Fibroblast of pulmonary artery (primary cell): ENCODE measurements around the gene LASP1.
"Not testable (repeated sequence)": the region's sequence is repeated elsewhere in the genome, so short reads cannot be mapped to it uniquely, and the experiment has no call there.

ENCODE experiments used
- DNase-seq: peaks from one replicate; pipeline ENCODE4 v3.0.0-alpha.2; 2010; ENCODE audit warnings: low read depth
- H3K4me3 ChIP-seq: replicated peaks from 2 replicates; pipeline ENCODE4 v1.5.1; 2011; ENCODE audit warnings: low read depth, mild to moderate bottlenecking, control low read depth, low read length, moderate library complexity
- TF ChIP-seq, protein P1 (sequence below): IDR thresholded peaks from 2 replicates; pipeline ENCODE4 v1.5.1; 2011; ENCODE audit warnings: mild to moderate bottlenecking, control low read depth, low read length, inconsistent platforms; ENCODE audit errors: missing control alignments

LASP1 gene

DNA sequence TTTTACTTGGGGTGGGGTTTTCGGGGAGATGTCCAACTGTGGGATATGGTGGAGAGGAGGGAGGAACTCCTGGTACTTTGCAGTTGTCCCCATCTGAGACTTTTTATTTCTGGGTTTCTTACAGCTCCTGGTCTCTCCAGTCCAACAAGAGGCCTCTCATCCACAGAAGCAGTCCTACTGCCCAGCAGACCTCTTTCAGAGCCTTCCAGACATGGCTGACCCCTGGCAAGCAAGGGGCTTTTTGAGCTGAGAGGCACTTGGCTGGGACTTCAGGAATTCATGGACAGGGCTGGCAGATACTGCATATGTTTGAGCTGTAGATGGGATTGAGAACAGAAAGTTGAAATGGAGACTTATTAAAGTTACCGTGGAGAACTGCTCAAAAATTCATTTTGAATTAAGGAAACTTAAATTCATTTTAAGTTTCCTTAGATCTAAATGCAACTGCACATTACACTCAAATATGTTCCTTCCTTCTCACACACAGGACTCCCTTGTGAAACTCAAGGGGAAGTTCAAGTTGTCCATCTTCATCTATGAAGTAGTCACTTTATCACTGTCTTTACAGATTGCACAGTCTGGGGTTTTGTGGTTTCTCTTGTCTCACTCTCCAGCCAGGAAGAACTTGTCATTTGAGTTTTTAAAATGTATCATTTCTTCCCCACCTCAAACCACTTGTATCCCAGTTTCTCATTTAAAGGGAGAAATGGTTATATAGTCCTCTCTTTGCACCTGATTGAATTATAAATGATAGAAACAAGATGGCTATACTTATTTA is 56.6 kb downstream of the LASP1 start:
- no peak for DNase-seq
- H3K4me3 ChIP-seq, result no peak overlapping the region
- TF ChIP-seq, protein P1, sequence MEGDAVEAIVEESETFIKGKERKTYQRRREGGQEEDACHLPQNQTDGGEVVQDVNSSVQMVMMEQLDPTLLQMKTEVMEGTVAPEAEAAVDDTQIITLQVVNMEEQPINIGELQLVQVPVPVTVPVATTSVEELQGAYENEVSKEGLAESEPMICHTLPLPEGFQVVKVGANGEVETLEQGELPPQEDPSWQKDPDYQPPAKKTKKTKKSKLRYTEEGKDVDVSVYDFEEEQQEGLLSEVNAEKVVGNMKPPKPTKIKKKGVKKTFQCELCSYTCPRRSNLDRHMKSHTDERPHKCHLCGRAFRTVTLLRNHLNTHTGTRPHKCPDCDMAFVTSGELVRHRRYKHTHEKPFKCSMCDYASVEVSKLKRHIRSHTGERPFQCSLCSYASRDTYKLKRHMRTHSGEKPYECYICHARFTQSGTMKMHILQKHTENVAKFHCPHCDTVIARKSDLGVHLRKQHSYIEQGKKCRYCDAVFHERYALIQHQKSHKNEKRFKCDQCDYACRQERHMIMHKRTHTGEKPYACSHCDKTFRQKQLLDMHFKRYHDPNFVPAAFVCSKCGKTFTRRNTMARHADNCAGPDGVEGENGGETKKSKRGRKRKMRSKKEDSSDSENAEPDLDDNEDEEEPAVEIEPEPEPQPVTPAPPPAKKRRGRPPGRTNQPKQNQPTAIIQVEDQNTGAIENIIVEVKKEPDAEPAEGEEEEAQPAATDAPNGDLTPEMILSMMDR, result no peak

GRCh38 chr17:38930782-38931181 is 60.9 kb downstream of the LASP1 start:
- DNase-seq, H3K4me3 ChIP-seq: not testable (repeated sequence)

DNA sequence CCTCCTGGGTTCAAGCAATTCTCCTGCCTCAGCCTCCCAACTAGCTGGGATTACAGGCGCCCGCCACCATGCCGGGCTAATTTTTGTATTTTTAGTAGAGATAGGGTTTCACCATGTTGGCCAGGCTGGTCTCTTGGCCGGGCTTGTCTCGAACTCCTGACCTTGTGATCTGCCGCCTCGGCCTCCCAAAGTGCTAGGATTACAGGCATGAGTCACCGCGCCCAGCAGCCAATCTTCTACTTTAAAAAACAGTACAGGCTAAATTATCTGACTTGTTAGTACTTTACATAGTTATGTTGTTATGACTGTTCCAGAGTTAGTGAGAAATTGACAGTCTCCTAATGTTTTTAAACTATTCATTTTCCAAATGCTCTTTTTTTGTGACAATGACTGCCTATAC is 64.1 kb downstream of the LASP1 start:
- not testable (repeated sequence) for H3K4me3 ChIP-seq, DNase-seq

DNA sequence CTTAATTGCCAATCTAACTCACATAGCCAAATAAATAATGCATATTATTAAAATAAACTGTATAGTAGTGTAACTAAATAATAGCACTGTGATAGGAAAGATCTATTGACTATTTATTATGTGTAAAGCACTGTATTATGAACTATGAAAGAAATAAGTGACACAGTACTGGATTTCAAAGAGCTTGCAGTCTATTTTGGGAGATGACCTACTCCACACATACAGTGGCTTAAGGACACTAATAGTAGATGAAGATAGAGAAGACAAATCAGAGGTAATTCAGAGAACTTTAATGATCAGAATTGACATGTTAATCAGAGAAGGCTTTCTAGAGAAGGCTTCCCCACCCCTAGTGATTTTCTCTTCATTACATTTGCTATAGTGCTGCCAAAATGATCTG is 70.1 kb downstream of the LASP1 start:
- DNase-seq, result no peak
- H3K4me3 ChIP-seq, result no peak overlapping the region
- TF ChIP-seq, protein P1, result no peak

GRCh38 chr17:38940404-38940803 is 70.5 kb downstream of the LASP1 start:
- H3K4me3 ChIP-seq, result no peak overlapping the region
- TF ChIP-seq, protein P1, result no peak
- DNase-seq, result no peak

DNA sequence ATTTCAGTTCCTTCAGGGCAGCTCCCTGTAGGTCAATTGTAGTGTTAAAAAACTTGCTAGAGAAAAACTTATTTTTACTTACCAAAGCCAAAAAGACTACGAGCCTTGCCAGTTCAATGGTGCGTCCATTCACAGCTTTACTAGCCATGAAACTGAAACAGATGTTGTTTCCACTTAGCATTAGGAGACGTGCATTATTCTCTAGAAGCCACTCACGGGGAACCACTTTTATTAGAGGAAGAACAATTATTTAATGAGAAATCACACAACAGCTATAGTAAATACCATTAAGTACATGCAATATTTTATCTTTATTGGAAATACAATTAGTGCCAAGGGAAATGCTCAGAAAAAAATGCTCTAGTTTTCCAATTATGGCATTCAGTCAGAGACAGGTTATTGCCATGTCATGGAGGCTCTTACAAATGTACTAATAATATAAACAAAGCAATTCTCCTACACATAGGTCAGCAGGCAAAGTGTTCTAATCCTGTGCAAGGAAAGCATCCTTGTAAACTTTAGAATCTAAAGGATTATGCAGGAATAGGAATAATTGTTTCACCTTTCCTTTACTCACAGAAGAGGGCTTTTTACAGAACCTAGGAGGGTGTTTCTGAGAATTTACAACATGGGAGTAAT is 73.0 kb downstream of the LASP1 start:
- no peak overlapping the region for H3K4me3 ChIP-seq

DNA sequence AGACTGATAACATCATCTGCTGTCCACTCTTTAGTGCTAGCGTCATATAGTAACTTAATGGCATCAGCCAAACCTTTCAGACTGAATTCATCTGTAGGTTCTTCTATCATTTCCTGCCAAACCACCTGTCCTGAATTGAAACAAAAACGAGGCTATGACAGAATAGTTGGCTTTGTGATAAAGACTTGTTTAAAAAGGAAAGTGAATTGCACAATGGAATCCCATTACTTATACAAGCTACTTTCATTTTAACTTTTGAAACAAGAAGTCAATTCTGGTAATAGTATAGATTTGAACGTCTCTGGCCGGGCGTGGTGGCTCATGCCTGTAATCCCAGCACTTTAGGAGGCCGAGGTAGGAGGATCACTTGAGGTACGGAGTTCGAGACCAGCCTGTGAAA is 73.7 kb downstream of the LASP1 start:
- H3K4me3 ChIP-seq, result no peak overlapping the region
- TF ChIP-seq, protein P1, result no peak
- DNase-seq, result no peak

More for the DNA sequence above, 73.0 kb downstream of the LASP1 start:
- no peak for DNase-seq
- TF ChIP-seq, protein P1, result no peak

- TF ChIP-seq, protein P1, result no peak
- no peak for DNase-seq
- no peak overlapping the region for H3K4me3 ChIP-seq
These were observed 77.3 kb downstream of the LASP1 start for GRCh38 chr17:38947189-38947588.

DNA sequence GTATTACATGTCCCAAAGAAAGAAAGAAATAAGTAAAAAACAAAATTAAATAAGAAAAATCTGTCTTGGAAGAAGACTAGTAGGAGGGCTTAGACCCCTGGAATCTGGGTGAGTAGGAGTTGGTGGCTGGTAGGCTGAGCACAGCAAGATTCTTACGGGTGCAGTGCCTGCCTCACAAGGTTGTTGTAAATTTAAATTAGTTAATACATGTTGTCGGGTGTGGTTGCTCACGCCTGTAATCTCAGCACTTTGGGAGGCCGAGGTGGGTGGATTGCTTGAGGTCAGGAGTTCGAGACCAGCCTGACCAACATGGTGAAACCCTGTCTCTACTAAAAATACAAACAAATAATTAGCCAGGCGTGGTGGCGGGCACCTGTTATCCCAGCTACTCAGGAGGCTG is 83.9 kb downstream of the LASP1 start:
- DNase-seq, result not testable (repeated sequence)

More for the DNA sequence above, 83.9 kb downstream of the LASP1 start:
- not testable (repeated sequence) for H3K4me3 ChIP-seq
